IMR-90 (cell line): Measurements from ENCODE around the gene TRIM46. TPM values are rescaled to one million over a fixed set of nuclear protein-coding genes. Genes with fewer than 3 reads are reported as not detected.

Experiments used
- ATAC-seq: fragments of 200-7000 bp; cut with Tn5 transposase; 2 replicates; pipeline ENCODE4 v1.9.1; 2020; ENCODE audit warnings: low read depth, mild to moderate bottlenecking, moderate library complexity
- BruUV-seq: library from RNA; stranded (reverse); fragments of 400-500 nt; replicated peaks from 2 replicates; lab custom pipeline; 2021; lab: Mats Ljungman, UMichigan
- CTCF ChIA-PET: fragments of 300-600 bp; formaldehyde crosslinking; extraction: SDS; loops from one replicate; lab custom pipeline; 2021; ENCODE audit warnings: antibody characterized with exemption; lab: Yijun Ruan, JAX
- POLR2A ChIA-PET: fragments of 300-600 bp; sonication (Branson Sonifier 250); formaldehyde crosslinking; loops from one replicate; lab custom pipeline; 2022; ENCODE audit warnings: antibody characterized with exemption; ENCODE audit not compliant: unreplicated experiment; lab: Charles Lee
- DNase-seq: peaks from one replicate; pipeline ENCODE4 v3.0.0; 2013
- H2AFZ ChIP-seq: replicated peaks from 2 replicates; pipeline ENCODE3; 2013; ENCODE audit warnings: low read length, mild to moderate bottlenecking; ENCODE audit not compliant: poor library complexity
- H2AK5ac ChIP-seq: 2 replicates; pipeline ENCODE4 v1.6.1; 2013; ENCODE audit warnings: low read depth, low read length, inconsistent platforms
- H2AK9ac ChIP-seq: replicated peaks from 2 replicates; pipeline ENCODE3; 2013; ENCODE audit warnings: mild to moderate bottlenecking, low read depth, low read length, moderate library complexity; ENCODE audit not compliant: poor library complexity
- H2BK120ac ChIP-seq: 2 replicates; pipeline ENCODE4 v1.6.1; 2013; ENCODE audit warnings: low read depth, low read length, inconsistent platforms
- H2BK15ac ChIP-seq: 3 replicates; pipeline ENCODE4 v1.6.1; 2013; ENCODE audit warnings: low read depth, low read length, inconsistent platforms
- H2BK20ac ChIP-seq: 2 replicates; pipeline ENCODE4 v1.6.1; 2013; ENCODE audit warnings: low read depth, mild to moderate bottlenecking, inconsistent platforms, low read length, moderate library complexity
- H2BK5ac ChIP-seq: 2 replicates; pipeline ENCODE4 v1.6.1; 2013; ENCODE audit warnings: mild to moderate bottlenecking, low read depth, low read length, inconsistent platforms; ENCODE audit not compliant: poor library complexity, severe bottlenecking
- H3K14ac ChIP-seq: replicated peaks from 2 replicates; pipeline ENCODE4 v1.6.1; 2013; ENCODE audit warnings: low read depth, low read length, inconsistent platforms
- H3K18ac ChIP-seq: 2 replicates; pipeline ENCODE4 v1.6.1; 2013; ENCODE audit warnings: low read depth, low read length, control low read depth
- H3K23ac ChIP-seq: 2 replicates; pipeline ENCODE4 v1.6.1; 2013; ENCODE audit warnings: low read depth, low read length, inconsistent platforms
- H3K27ac ChIP-seq: 2 replicates; pipeline ENCODE4 v1.5.1; 2013; ENCODE audit warnings: mild to moderate bottlenecking, control low read depth, low read length; ENCODE audit not compliant: insufficient read depth
- H3K27me3 ChIP-seq: 2 replicates; pipeline ENCODE4 v1.6.1; 2013; ENCODE audit warnings: low read length; ENCODE audit not compliant: control insufficient read depth, insufficient read depth
- H3K36me3 ChIP-seq: 2 replicates; pipeline ENCODE4 v1.6.1; 2013; ENCODE audit warnings: low read length, mixed read lengths; ENCODE audit not compliant: control insufficient read depth, insufficient read depth
- H3K4ac ChIP-seq: 2 replicates; pipeline ENCODE4 v1.6.1; 2013; ENCODE audit warnings: low read depth, low read length, inconsistent platforms
- H3K4me1 ChIP-seq: 2 replicates; pipeline ENCODE4 v1.6.1; 2013; ENCODE audit warnings: low read length, mixed read lengths; ENCODE audit not compliant: control insufficient read depth, insufficient read depth
- H3K4me2 ChIP-seq: 2 replicates; pipeline ENCODE4 v1.6.1; 2013; ENCODE audit warnings: low read depth, mild to moderate bottlenecking, control low read depth, low read length, moderate library complexity
- H3K4me3 ChIP-seq: 2 replicates; pipeline ENCODE4 v1.5.1; 2013; ENCODE audit warnings: low read depth, mild to moderate bottlenecking, control low read depth, low read length, moderate library complexity; ENCODE audit not compliant: insufficient read depth
- H3K56ac ChIP-seq: 2 replicates; pipeline ENCODE4 v1.6.1; 2013; ENCODE audit warnings: low read length, inconsistent platforms; ENCODE audit not compliant: insufficient read depth; ENCODE audit errors: extremely low read depth
- H3K79me1 ChIP-seq, 2 experiments: 2 replicates each; pipeline ENCODE4 v1.6.1; 2013; ENCODE audit warnings: low read length in 2 of 2, inconsistent platforms in 1 of 2, low read depth in 1 of 2
- H3K9ac ChIP-seq: 2 replicates; pipeline ENCODE4 v1.6.1; 2013; ENCODE audit warnings: low read depth, low read length, control low read depth
- H3K9me1 ChIP-seq: 2 replicates; pipeline ENCODE4 v1.6.1; 2013; ENCODE audit warnings: low read length, inconsistent platforms; ENCODE audit not compliant: insufficient read depth
- H3K9me3 ChIP-seq: 2 replicates; pipeline ENCODE4 v1.6.1; 2013; ENCODE audit warnings: low read length; ENCODE audit not compliant: control insufficient read depth, insufficient read depth
- H4K20me1 ChIP-seq: 2 replicates; pipeline ENCODE4 v1.6.1; 2013; ENCODE audit warnings: low read length, inconsistent platforms; ENCODE audit not compliant: insufficient read depth
- H4K5ac ChIP-seq: 2 replicates; pipeline ENCODE4 v1.6.1; 2013; ENCODE audit warnings: mild to moderate bottlenecking, low read depth, low read length, control low read depth
- H4K8ac ChIP-seq, 2 experiments: 2 replicates each; pipeline ENCODE4 v1.6.1; 2013; ENCODE audit warnings: low read depth in 2 of 2, low read length in 2 of 2, control low read depth in 1 of 2, inconsistent platforms in 1 of 2
- H4K91ac ChIP-seq: 2 replicates; pipeline ENCODE4 v1.6.1; 2013; ENCODE audit warnings: low read depth, low read length, inconsistent platforms; ENCODE audit not compliant: insufficient read depth
- CHD1 ChIP-seq: IDR thresholded peaks from 2 replicates; pipeline ENCODE4 v1.6.1; 2012; ENCODE audit warnings: low read depth, low read length, improper control_type of control experiment
- FOS ChIP-seq: fragments of 150-350 bp; IDR thresholded peaks from 2 replicates; pipeline ENCODE4 v1.6.1; 2016; ENCODE audit warnings: low read depth, low read length
- MAFK ChIP-seq: IDR thresholded peaks from 2 replicates; pipeline ENCODE4 v1.6.1; 2012; ENCODE audit warnings: low read depth, low read length, improper control_type of control experiment
- MAZ ChIP-seq: IDR thresholded peaks from 2 replicates; pipeline ENCODE4 v1.6.1; 2012; ENCODE audit warnings: low read depth, mild to moderate bottlenecking, low read length, improper control_type of control experiment, moderate library complexity, borderline replicate concordance
- MXI1 ChIP-seq: IDR thresholded peaks from 2 replicates; pipeline ENCODE4 v1.6.1; 2012; ENCODE audit warnings: low read depth, mild to moderate bottlenecking, low read length, moderate library complexity, borderline replicate concordance
- NFE2L2 ChIP-seq: fragments of 150-350 bp; IDR thresholded peaks from 2 replicates; pipeline ENCODE4 v1.6.1; 2016; ENCODE audit warnings: low read depth, mild to moderate bottlenecking, low read length
- POLR2A ChIP-seq: IDR thresholded peaks from 2 replicates; pipeline ENCODE4 v1.6.1; 2012; ENCODE audit warnings: mild to moderate bottlenecking, low read depth, low read length
- RAD21 ChIP-seq: IDR thresholded peaks from 2 replicates; pipeline ENCODE4 v1.6.1; 2012; ENCODE audit warnings: low read length, improper control_type of control experiment
- RCOR1 ChIP-seq: IDR thresholded peaks from 2 replicates; pipeline ENCODE4 v1.6.1; 2012; ENCODE audit warnings: mild to moderate bottlenecking, low read length, improper control_type of control experiment; ENCODE audit not compliant: insufficient replicate concordance
- SMC3 ChIP-seq: fragments of 150-350 bp; IDR thresholded peaks from 2 replicates; pipeline ENCODE4 v1.6.1; 2016; ENCODE audit warnings: low read depth, mild to moderate bottlenecking, antibody characterized with exemption, low read length, moderate library complexity
- USF2 ChIP-seq: fragments of 150-350 bp; IDR thresholded peaks from 2 replicates; pipeline ENCODE4 v1.6.1; 2017; ENCODE audit warnings: mild to moderate bottlenecking, antibody characterized with exemption, low read length, low read depth
- WGBS, 2 experiments: methylation state at CpG; one replicate each; pipeline versions ENCODE4 v1.1.5 to v1.1.7; 2013; ENCODE audit warnings: missing lambda C conversion rate in 2 of 2; ENCODE audit not compliant: insufficient read length in 1 of 2; ENCODE audit errors: extremely low coverage in 2 of 2; 5-methylcytosine and 5-hydroxymethylcytosine counted together
- dilution Hi-C: fragments of 300-500 bp; cut with HindIII; formaldehyde crosslinking; loops from one replicate; pipeline ENCODE4 v1.14.3; 2018; ENCODE audit warnings: low sequenced_read_pairs; ENCODE audit not compliant: unreplicated experiment
- in situ Hi-C: fragments of 300-500 bp; cut with MboI; formaldehyde crosslinking; loops from 3 replicates; pipeline ENCODE4 v1.14.3; 2019; ENCODE audit warnings: low sequenced_read_pairs, inconsistent platforms, mixed read lengths
- intact Hi-C: fragments of 100-400 bp; cut with micrococcal nuclease; formaldehyde crosslinking; loops from 2 replicates; pipeline ENCODE4 v1.10.0; 2022
- polyA plus RNA-seq, 3 experiments: library from polyadenylated mRNA; depleted of rRNA; stranded (reverse); fragments of >200 nt; gene quantifications; 2 replicates each; pipeline ENCODE4 v1.2.3, GENCODE V29; 2012; ENCODE audit warnings: low replicate concordance in 1 of 3
- total RNA-seq: library from RNA; depleted of rRNA; stranded (reverse); fragments of >200 nt; gene quantifications from 2 replicates; pipeline ENCODE4 v1.2.3, GENCODE V29; 2012
- TF ChIP-seq, protein P1 (sequence below): fragments of 150-350 bp; IDR thresholded peaks from 2 replicates; pipeline ENCODE4 v1.6.1; 2016; ENCODE audit warnings: low read depth, mild to moderate bottlenecking, low read length, moderate library complexity, borderline replicate concordance

The TRIM46 gene
- total and polyA plus RNA-seq, 2 of the 4 experiments (the other 2 are of a cell fraction): 2.3 to 6.2 TPM

DNA sequence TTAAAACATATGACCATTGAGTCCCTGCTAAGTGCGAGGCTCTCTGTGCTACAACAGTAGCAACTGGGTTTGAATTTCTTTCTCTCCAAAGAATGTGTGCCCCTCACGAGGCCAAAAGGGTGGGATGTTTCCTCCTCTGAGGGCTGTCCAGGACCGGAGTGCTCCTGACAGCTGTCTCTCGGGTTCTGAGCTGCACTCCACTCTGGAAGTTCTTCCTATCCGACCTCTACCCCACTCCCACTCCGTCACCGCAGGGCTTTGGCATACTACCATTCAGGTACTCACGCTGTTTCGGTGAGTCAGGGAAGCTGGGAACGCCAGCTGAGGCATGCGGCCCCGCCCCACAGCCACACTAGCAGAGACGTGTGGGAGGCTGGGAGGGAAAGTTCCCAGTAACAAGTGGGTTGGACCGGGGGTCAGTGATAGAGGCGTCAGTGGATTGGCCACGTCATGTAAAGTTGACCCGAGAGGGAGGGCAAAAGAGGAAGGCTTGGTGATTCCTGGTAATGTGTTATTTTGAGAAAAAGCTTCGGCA is 38.7 kb upstream of the TRIM46 start (continued):
- TF ChIP-seq, protein P1, sequence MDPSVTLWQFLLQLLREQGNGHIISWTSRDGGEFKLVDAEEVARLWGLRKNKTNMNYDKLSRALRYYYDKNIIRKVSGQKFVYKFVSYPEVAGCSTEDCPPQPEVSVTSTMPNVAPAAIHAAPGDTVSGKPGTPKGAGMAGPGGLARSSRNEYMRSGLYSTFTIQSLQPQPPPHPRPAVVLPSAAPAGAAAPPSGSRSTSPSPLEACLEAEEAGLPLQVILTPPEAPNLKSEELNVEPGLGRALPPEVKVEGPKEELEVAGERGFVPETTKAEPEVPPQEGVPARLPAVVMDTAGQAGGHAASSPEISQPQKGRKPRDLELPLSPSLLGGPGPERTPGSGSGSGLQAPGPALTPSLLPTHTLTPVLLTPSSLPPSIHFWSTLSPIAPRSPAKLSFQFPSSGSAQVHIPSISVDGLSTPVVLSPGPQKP: no peak
- TF ChIP-seq POLR2A: no peak

GRCh38 chr1:155135415-155136028 is 38.1 kb upstream of the TRIM46 start, which contains the start of gene SLC50A1:
Gene SLC50A1 (plus strand): TSS chr1:155135852. CDS start chr1:155135912, 60 bp downstream.
- Histone ChIP-seq H3K4me3 (peak within 1 kb of the TSS; percentile 72), H3K4me2 (peak within 1 kb of the TSS; percentile 88), H3K9ac (peak within 1 kb of the TSS; percentile 90), H3K4me1 (peaks cover 8% of the 10 kb centered on the region; the same call in 1 of the 2 replicates), H3K56ac (peak within 1 kb of the TSS; percentile 86), H3K9me3 (no peaks in the 10 kb centered on the region), H3K9me1 (peaks cover 20% of the 10 kb centered on the region; the same call in 1 of the 2 replicates), H2AFZ (peak within 1 kb of the TSS; percentile 99), H3K4ac (peak within 1 kb of the TSS; percentile 98), H2BK5ac (peak within 1 kb of the TSS; percentile 91), H3K27me3 (no peaks in the 10 kb centered on the region), H2AK5ac (peak within 1 kb of the TSS; percentile 92), H2BK120ac (peak within 1 kb of the TSS; percentile 82), H3K79me1 (peaks cover 23 to 44% of the 10 kb centered on the region in 2 experiments), H3K18ac (peak within 1 kb of the TSS; percentile 89), H2BK15ac (peak within 1 kb of the TSS; percentile 71; the same call in 1 of the 3 replicates), H4K8ac (peak within 1 kb of the TSS; percentile 94 to 99), H4K20me1 (no peaks in the 10 kb centered on the region), H4K91ac (peak within 1 kb of the TSS; percentile 98), H3K36me3 (peaks cover 9% of the 10 kb centered on the region), H2BK20ac (no peak within 1 kb of the TSS), H2AK9ac (peak within 1 kb of the TSS; percentile 97), H3K14ac (peak within 1 kb of the TSS; percentile 97), H3K27ac (peak within 1 kb of the TSS; percentile 97), H3K23ac (peak within 1 kb of the TSS; percentile 92; the same call in 1 of the 2 replicates), H4K5ac (peak within 1 kb of the TSS; percentile 94)
- DNase-seq (peak; percentile 91), ATAC-seq (peak; percentile 91)
- ChIA-PET POLR2A (no interaction called here), CTCF (no interaction called here)
- in situ Hi-C loops: no loop called here
- intact Hi-C loops: loop anchor here (1.0 kb wide), 1 partner anchor 32 kb away; no protein-coding TSS in a partner anchor
- BruUV-seq: no TSS peak
- 0% methylated on average over 40 of the region's 52 CpGs; no CpG with 5 or more reads in 1 of the 2 experiments for WGBS, 2 experiments
- dilution Hi-C loops: no loop called here
- TF ChIP-seq RAD21 (no peak), POLR2A (peak; percentile 90), FOS (no peak), MXI1 (no peak), CHD1 (0 out of 2 replicates have a peak, but pooled peaks have one; percentile 81), MAFK (no peak), NFE2L2 (no peak), USF2 (no peak), RCOR1 (no peak), SMC3 (no peak), MAZ (peak; percentile 94; the same call in 1 of the 2 replicates)
